Liver (tissue), 3 donors: ENCODE measurements around the gene COL23A1.

Experiments used
- EGR1 ChIP-seq, 2 donors: IDR thresholded peaks; 2 replicates each; pipeline ENCODE4 v1.6.1; 2016 to 2018; ENCODE audit warnings: antibody characterized with exemption in 2 of 2, low read depth in 2 of 2
- GABPA ChIP-seq, 2 donors: IDR thresholded peaks in 1 of 2; conservative IDR thresholded peaks in 1 of 2; 2 replicates each; pipeline ENCODE4 v1.6.1; 2016; ENCODE audit warnings: antibody characterized with exemption in 2 of 2, mild to moderate bottlenecking in 1 of 2, moderate library complexity in 1 of 2
- HNF4A ChIP-seq, 2 donors: conservative IDR thresholded peaks; 2 replicates each; pipeline ENCODE4 v1.6.1; 2016; ENCODE audit warnings: antibody characterized with exemption in 2 of 2, mild to moderate bottlenecking in 2 of 2
- RXRA ChIP-seq, 2 donors: IDR thresholded peaks; 2 replicates each; pipeline ENCODE4 v1.6.1; 2017 to 2018; ENCODE audit warnings: antibody characterized with exemption in 2 of 2, mild to moderate bottlenecking in 1 of 2
- TAF1 ChIP-seq: conservative IDR thresholded peaks from 2 replicates; pipeline ENCODE4 v1.6.1; 2016; ENCODE audit warnings: antibody characterized with exemption, mild to moderate bottlenecking
- YY1 ChIP-seq: IDR thresholded peaks from 2 replicates; pipeline ENCODE4 v1.6.1; 2016; ENCODE audit warnings: antibody characterized with exemption, mild to moderate bottlenecking
- TF ChIP-seq, protein P1 (sequence below): fragments of 150-350 bp; IDR thresholded peaks from 2 replicates; pipeline ENCODE4 v1.5.1; 2017; ENCODE audit warnings: improper control_type of control experiment, low read depth, low read length; ENCODE audit not compliant: missing input control
- TF ChIP-seq, protein P2 (sequence below): IDR thresholded peaks from 2 replicates; pipeline ENCODE4 v1.6.1; 2016; ENCODE audit warnings: antibody characterized with exemption
- TF ChIP-seq, protein P3 (sequence below): IDR thresholded peaks from 2 replicates; pipeline ENCODE4 v1.6.1; 2016; ENCODE audit warnings: antibody characterized with exemption
- TF ChIP-seq, protein P4 (sequence below): IDR thresholded peaks from 2 replicates; pipeline ENCODE4 v1.6.1; 2016; ENCODE audit warnings: antibody characterized with exemption
- donor health status: healthy.
- donor health status: healthy.

DNA sequence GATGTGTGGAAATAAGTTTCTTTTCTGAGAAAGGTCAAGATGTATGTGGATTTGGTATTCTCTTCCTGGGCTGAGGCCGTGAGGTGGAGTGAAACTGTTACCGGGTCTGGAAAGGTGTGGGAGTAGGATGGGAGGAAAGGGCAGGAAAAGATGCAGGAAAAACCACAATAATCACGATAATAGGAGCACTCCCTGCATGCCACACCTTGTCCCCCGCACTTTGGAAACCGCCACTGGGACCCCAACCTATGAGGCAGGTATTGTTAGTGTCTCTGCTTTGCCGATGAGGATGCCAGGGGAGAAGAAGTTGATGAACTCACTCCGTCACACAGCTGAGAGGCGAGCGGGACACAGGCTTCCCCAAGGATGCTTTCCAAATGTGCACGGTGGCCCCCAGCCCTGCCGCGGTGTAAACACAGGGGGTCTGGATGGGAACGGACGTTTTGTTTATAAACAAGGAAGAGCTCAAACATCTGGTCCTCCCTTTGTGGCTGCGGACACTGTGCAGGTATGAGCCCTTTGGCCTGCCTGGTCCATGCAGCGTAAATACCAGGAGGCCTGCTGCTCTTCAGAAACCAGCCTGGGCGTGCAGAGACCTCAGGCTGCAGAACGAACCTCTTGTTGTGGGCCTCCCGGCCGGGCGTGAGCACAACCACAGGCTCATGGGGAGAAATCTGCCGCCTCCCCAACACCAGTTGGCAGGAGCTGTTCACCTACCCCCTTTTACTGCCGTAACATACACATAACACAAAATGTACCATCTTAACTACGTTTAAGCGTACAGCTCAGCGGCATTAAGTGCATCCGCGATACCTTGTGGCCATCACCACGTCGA is 126.7 kb downstream of the COL23A1 start:
- no peak for TF ChIP-seq YY1
- TF ChIP-seq, protein P1, sequence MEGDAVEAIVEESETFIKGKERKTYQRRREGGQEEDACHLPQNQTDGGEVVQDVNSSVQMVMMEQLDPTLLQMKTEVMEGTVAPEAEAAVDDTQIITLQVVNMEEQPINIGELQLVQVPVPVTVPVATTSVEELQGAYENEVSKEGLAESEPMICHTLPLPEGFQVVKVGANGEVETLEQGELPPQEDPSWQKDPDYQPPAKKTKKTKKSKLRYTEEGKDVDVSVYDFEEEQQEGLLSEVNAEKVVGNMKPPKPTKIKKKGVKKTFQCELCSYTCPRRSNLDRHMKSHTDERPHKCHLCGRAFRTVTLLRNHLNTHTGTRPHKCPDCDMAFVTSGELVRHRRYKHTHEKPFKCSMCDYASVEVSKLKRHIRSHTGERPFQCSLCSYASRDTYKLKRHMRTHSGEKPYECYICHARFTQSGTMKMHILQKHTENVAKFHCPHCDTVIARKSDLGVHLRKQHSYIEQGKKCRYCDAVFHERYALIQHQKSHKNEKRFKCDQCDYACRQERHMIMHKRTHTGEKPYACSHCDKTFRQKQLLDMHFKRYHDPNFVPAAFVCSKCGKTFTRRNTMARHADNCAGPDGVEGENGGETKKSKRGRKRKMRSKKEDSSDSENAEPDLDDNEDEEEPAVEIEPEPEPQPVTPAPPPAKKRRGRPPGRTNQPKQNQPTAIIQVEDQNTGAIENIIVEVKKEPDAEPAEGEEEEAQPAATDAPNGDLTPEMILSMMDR, result no peak
- no peak for TF ChIP-seq EGR1 (IDR thresholded peaks at IDR 0.05; ENCODE audit: low read depth in 2 of 2)
- TF ChIP-seq GABPA (IDR thresholded peaks at IDR 0.05 in 1 of 2, conservative IDR thresholded peaks at IDR 0.05 in 1 of 2), result no peak
- TF ChIP-seq, protein P2, sequence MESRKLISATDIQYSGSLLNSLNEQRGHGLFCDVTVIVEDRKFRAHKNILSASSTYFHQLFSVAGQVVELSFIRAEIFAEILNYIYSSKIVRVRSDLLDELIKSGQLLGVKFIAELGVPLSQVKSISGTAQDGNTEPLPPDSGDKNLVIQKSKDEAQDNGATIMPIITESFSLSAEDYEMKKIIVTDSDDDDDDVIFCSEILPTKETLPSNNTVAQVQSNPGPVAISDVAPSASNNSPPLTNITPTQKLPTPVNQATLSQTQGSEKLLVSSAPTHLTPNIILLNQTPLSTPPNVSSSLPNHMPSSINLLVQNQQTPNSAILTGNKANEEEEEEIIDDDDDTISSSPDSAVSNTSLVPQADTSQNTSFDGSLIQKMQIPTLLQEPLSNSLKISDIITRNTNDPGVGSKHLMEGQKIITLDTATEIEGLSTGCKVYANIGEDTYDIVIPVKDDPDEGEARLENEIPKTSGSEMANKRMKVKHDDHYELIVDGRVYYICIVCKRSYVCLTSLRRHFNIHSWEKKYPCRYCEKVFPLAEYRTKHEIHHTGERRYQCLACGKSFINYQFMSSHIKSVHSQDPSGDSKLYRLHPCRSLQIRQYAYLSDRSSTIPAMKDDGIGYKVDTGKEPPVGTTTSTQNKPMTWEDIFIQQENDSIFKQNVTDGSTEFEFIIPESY, result no peak
- TF ChIP-seq TAF1, result no peak
- TF ChIP-seq, protein P3, sequence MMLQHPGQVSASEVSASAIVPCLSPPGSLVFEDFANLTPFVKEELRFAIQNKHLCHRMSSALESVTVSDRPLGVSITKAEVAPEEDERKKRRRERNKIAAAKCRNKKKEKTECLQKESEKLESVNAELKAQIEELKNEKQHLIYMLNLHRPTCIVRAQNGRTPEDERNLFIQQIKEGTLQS, result no peak
- TF ChIP-seq RXRA (IDR thresholded peaks at IDR 0.05), result no peak
- TF ChIP-seq HNF4A (conservative IDR thresholded peaks at IDR 0.05), result no peak
- TF ChIP-seq, protein P4, sequence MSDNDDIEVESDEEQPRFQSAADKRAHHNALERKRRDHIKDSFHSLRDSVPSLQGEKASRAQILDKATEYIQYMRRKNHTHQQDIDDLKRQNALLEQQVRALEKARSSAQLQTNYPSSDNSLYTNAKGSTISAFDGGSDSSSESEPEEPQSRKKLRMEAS, result no peak
